NCI-H1436 treated with DMSO at 0.1 percent for 48 hours (cell line): Measurements from ENCODE around the gene MAP4K4.
A peak's percentile ranks its signal among the peaks of the same experiment; 100 is the strongest.

Experiments
- DNase-seq: peaks from one replicate; lab custom pipeline; 2025; lab: John Stamatoyannopoulos, UW

MAP4K4 gene

GRCh38 chr2:101723371-101724124, 26.0 kb downstream of the MAP4K4 start:
- DNase-seq: no peak

GRCh38 chr2:101724125-101724474, 26.6 kb downstream of the MAP4K4 start:
- no peak for DNase-seq

GRCh38 chr2:101725038-101725437, 27.5 kb downstream of the MAP4K4 start:
- no peak for DNase-seq

- DNase-seq: no peak
Measured at GRCh38 chr2:101725515-101726192, 28.1 kb downstream of the MAP4K4 start.

GRCh38 chr2:101728865-101729264, 31.4 kb downstream of the MAP4K4 start:
- DNase-seq: no peak

GRCh38 chr2:101729521-101730190, 32.1 kb downstream of the MAP4K4 start:
- no peak for DNase-seq

GRCh38 chr2:101731221-101732054, 33.9 kb downstream of the MAP4K4 start:
- DNase-seq: no peak

- no peak for DNase-seq
Measured at GRCh38 chr2:101732199-101732598, 34.7 kb downstream of the MAP4K4 start.

- DNase-seq: no peak
Measured at GRCh38 chr2:101732773-101733256, 35.3 kb downstream of the MAP4K4 start.

GRCh38 chr2:101733257-101733993, 35.9 kb downstream of the MAP4K4 start:
- DNase-seq: no peak

- no peak for DNase-seq
Measured at GRCh38 chr2:101734505-101735165, 37.1 kb downstream of the MAP4K4 start.

GRCh38 chr2:101735166-101735533, 37.6 kb downstream of the MAP4K4 start:
- no peak for DNase-seq

- no peak for DNase-seq
Measured at GRCh38 chr2:101736233-101736632, 38.7 kb downstream of the MAP4K4 start.

GRCh38 chr2:101736861-101737291, 39.4 kb downstream of the MAP4K4 start:
- no peak for DNase-seq

- no peak for DNase-seq
Measured at GRCh38 chr2:101737478-101738255, 40.2 kb downstream of the MAP4K4 start.

- DNase-seq: no peak
Measured at GRCh38 chr2:101738649-101739048, 41.1 kb downstream of the MAP4K4 start.

- no peak for DNase-seq
Measured at GRCh38 chr2:101740555-101740964, 43.1 kb downstream of the MAP4K4 start.

- peak; percentile 20 for DNase-seq
Measured at GRCh38 chr2:101741775-101742520, 44.4 kb downstream of the MAP4K4 start.

GRCh38 chr2:101742547-101742946, 45.0 kb downstream of the MAP4K4 start:
- no peak for DNase-seq
